Measurements from ENCODE around the gene CLMN.

- TF ChIP-seq POLR2A (IDR thresholded peaks at IDR 0.05; ENCODE audit: low read depth, low read length) (no peak), SPI1 (IDR thresholded peaks at IDR 0.05; ENCODE audit: low read depth, low read length) (no peak), POLR2AphosphoS5 (IDR thresholded peaks at IDR 0.05; ENCODE audit: low read depth, low read length) (no peak), TAF1 (IDR thresholded peaks at IDR 0.05; ENCODE audit: low read depth, low read length) (no peak), POU2F2 (IDR thresholded peaks at IDR 0.05; ENCODE audit: low read depth, low read length) (no peak)
These were observed 10.3 kb downstream of the CLMN start for GRCh38 chr14:95309261-95310051.

Data from GM12891 (cell line).